Superior temporal gyrus (tissue), 1 donor: ENCODE results near the gene HIVEP2.

Experiments used
- DNase-seq: peaks from one replicate; pipeline ENCODE4 v3.0.0-alpha.2; 2016; ENCODE audit errors: extremely low spot score

The HIVEP2 gene

DNA sequence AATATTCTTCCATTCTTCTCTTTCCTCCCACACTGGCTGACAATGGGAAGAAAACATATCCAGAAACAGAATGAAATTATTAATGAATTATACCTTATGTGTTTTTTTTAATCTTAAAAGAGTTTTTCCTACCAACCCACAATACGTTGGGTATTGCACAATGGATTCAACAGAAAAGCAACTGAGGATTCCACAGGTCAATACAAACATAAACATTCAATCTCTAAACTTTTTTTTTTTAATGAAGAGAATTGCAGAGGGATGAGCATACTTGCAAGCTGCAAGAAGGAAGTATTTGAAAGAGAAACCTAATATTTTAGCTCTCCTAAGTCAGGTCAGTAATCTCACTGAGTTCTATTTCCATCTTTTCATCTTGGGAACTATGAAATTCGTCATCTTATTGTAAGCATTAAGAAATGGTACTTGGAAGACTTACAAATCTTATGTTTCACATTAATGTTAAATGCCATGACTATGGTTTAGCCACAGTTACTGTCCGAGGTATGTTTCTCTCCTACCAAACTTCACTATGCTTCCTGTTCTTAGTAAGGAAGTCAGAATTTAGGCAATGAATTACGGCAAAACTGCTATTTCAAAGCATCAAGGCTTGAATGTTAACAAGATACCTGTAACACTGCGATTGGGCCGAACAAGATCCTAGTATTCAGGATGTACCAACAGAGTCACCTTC is 100.8 kb downstream of the HIVEP2 start:
- no peak for DNase-seq

DNA sequence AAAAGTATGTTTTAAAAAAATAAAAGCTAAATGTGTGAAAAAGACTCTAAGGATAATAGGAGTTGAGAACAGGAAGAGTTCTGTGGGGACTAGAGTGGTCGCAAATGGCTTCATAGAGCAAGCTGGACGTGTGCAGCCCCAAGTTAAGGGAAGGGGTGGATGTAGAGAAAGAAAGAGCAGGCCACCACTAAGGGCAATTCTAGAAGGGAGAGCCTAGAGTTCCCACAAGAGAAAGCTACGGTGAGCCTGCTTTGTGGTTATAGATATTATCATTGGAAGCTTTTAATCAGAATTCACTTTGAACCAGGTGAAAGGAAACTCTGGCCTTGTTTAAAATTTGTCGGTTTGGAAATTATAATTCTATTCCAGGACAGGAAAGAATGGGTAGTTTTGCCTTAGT is 101.6 kb downstream of the HIVEP2 start:
- DNase-seq: no peak

DNA sequence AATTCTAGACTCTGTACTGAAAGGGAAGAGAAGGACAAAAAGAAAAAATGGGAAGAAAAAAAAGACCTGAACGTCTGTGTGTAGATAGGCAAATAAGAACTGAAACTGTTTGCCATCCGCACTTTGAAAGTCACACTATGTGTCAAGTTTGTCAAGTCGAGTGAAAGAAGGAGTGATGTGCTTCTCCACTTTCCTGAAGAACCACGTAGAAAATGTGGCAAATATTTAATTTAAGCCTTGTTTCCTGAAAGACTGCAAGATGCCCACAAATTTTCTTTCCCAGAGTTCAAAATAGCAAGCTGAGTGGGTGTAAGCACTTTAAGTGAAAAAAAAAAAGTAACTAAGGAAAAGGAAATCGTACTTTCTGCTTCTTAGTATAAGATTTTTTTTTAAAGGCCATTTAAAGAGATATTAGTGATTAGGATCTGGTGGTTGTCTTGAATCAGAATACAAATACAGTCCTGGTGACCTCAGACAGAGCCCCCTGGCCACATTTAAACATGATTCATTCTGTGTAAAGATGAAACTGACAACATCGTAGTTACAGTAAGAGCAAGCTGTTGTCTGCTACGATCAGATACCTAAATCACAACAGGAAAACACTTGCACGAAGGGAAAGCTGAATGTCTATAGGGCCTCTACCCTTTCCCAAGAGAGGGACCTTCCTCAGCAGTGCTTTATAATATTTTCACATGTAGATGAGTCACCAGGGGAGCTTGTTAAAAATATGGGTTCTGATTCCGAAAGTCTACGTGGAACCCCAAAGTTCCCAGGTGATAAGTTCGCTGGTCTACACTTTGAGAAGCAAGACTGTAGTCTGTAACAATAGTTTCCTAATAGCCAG is 102.3 kb downstream of the HIVEP2 start:
- DNase-seq: peak; percentile 65

DNA sequence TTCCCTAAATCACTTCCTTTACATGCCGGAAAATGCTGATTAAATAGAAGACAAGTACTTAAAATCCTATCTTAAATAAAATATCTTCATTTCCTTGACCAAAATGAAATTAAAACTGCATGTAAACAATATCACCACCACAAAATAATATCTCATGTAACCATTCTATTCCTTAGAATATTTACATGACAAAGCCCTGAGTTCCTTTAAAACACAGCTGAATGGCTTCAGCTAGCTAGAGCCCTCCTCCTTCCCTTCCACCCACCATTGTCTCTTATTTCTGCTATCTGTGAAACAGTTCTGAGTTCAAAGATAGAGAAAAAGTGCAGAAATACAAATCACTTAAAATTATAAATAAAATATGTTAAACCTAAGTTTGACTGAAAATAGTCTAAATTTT is 103.1 kb downstream of the HIVEP2 start:
- no peak for DNase-seq

DNA sequence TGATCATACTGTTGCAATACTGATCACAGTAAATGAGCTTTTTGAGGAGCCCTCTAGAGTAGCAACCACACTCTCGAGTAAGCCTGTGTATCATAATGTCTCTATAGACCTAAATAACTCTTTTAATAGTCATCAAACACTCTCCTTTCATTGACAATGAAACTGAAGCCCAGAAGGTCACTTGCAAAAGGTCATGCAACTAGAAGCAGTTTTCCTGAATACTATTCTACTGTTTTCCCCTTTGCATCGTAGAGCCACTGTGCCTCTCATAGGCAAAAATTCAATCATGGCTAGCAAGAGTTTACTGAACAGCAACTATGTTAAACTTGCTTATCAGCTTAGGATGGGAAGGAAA is 105.3 kb downstream of the HIVEP2 start:
- DNase-seq: no peak

DNA sequence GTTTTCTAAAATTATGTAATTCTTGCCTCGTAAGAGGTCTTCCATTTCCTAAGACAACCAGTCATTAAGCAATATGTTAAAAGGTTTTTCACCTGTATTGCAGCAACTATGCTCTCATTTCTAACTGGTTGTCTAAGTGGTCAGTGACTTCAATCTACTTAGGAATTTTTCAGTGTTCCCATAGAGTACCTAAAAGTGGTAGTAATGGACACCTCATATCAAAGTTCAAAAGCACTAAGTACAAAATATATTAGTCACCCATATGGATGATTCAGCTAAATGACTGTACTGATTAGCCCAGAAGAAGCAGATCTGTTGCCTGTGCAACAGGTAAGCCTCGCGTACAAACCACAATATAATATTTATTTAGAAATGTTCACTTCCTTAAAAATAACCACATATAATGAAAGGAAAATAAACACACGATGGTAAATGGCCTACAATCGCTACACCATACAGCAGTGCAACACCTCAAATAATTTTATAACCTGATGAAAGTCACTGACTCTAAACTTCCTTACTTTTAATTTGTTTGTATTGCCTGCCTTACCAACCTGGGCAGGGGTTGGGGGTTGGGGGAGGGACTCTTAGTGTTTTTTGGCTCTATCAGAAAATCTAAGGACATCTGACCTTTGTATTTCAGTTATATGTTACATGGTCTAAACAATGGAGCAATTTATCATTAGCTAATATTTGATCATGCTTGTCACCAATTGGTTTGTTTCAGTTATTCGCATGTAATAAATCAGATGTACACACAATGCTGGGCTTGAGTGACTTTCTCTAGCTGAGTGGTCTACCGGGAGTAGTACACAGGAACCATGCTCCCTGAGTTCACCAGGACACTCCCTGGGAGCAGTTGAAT is 105.9 kb downstream of the HIVEP2 start:
- DNase-seq: no peak

- DNase-seq: no peak
Observed at GRCh38 chr6:142835787-142836535, 109.0 kb downstream of the HIVEP2 start.

DNA sequence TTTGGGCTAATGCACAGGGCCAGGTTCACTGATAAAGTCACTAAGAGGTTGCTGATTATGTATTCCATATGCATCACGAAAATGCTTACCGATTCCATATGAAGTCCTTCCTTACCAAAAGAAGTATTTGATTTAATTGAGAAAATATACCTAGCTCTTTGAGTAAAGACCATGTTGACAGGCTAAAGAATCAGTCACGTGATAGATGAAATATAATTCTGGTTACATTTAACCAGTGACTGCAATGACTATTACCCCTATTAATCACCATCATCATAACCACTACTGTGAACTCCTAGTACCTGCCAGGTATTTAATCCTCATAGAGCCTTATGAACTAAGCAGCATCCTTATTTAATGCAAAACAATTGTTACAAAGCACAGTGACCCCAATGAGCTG is 110.1 kb downstream of the HIVEP2 start:
- DNase-seq: no peak

- no peak for DNase-seq
Observed at GRCh38 chr6:142833798-142834197, 111.2 kb downstream of the HIVEP2 start.

GRCh38 chr6:142833054-142833453 is 111.9 kb downstream of the HIVEP2 start:
- DNase-seq: no peak

GRCh38 chr6:142830807-142831206 is 114.2 kb downstream of the HIVEP2 start:
- DNase-seq: no peak

DNA sequence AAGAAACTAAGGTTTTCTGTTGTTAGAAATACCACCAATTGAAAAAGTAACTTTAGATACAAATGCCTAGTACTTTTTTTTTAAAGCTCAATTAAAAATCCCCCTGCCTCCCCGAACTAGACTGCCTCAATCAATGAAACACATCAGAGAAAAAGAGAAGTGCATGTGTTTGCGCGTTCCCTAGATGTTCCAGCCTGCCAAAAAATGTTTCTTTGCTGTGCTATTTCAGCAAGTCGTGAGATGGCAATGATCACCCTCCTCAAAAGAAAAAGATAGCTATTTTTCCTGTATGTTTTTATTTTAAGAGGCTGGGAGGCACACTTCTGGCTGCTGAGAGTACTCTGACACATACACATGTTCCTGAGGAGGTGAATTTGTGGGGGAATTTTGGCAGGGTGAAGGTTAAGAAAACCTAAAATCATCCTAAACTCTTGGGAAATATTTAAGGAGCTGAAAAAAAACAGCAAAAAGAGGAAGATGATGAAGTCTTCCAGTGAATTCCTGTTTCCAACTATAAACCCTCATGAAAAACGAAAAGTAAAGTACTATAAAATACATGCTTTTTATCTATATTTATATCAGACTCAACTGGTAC is 114.8 kb downstream of the HIVEP2 start:
- DNase-seq: no peak

DNA sequence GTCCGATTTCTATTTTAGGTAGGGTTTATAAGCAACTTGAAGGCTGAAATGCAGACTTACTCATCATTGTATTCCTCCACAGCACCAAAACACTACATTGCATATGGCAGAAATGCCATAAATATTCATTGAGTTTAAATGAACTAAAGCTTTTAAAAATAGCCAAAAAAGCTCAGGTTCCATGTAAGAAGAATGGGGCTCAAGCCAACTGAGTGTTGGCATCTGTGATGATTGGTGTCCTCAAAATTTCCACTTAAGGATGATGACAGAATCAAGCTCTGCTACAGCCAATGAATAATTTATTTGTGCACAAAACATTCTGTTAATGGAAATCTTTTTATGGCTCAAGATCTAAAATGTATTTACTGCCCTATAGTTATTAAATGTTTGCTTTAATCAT is 115.4 kb downstream of the HIVEP2 start:
- no peak for DNase-seq

DNA sequence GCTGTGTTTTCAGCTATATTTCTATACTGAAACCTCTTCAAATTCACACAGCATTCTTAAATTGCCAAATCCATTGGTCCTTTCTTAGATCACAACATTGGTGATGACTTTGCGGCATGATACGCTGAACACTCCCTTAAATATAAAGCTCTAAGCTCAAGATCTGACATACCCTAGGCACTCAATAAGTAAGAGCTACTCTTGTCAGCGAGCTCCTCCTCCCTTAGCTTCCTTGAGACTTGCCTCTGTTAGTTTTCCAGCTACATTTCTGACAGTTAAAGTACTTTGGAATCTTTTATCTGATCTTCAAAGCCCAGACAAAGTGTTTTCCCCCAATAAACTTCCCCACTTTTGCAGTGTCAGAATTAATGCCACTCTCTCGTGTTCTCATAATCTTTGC is 117.0 kb downstream of the HIVEP2 start:
- DNase-seq: no peak

GRCh38 chr6:142827369-142827768 is 117.6 kb downstream of the HIVEP2 start:
- no peak for DNase-seq

DNA sequence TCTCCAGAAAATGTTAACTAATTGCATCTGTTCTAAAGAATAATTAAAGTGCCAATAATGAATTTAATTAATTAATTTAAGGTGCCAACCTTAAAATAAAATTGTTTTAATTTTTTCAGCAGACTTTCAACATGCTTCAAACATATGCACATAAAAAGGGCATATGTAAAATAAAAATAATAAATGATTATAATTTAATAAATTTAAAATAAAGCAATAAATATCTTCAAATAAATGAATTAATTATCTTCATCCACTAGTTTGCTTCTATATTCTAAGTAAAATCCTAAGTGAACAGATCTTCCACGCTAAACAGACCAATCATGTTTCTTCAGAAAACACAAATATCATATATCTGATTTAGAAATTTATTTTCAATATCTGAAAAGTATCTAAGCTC is 119.2 kb downstream of the HIVEP2 start:
- DNase-seq: no peak

GRCh38 chr6:142824426-142824825 is 120.5 kb downstream of the HIVEP2 start:
- no peak for DNase-seq

- DNase-seq: no peak
Observed at GRCh38 chr6:142823256-142823902, 121.6 kb downstream of the HIVEP2 start.

GRCh38 chr6:142822842-142823241 is 122.1 kb downstream of the HIVEP2 start:
- DNase-seq: no peak

- DNase-seq: no peak
Observed at GRCh38 chr6:142822383-142822782, 122.6 kb downstream of the HIVEP2 start.

DNA sequence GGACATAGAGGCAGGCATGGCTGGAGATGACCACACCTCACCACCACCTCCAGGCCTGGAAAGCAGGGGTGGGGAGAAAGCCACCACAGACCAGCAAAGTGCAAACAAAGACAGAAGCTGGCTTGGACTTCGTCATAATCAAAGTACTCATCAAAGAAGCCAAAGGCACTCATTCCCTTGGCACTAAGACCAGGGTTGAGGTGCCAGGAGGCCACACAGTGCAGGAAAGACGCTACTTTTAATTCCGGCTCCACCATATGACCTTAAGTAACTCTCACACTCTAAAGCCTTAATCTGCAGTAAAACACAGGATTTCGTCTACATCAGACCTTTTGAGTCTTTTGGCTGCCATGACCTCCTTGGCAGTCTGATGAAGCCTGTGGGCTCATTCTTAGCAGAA is 123.1 kb downstream of the HIVEP2 start:
- DNase-seq: no peak
